B cell (primary cell): ENCODE results near the gene DDX60.

Experiments used
- CTCF ChIP-seq: fragments of 200-600 bp; IDR thresholded peaks from one replicate; pipeline ENCODE4 v1.8.0; 2022; ENCODE audit warnings: antibody characterized with exemption, mild to moderate bottlenecking
- EZH2 ChIP-seq: IDR thresholded peaks from 2 replicates; pipeline ENCODE4 v1.6.1; 2012; ENCODE audit warnings: borderline replicate concordance, low read depth, mild to moderate bottlenecking, moderate library complexity, low read length; ENCODE audit not compliant: insufficient read depth, poor library complexity, severe bottlenecking

DNA sequence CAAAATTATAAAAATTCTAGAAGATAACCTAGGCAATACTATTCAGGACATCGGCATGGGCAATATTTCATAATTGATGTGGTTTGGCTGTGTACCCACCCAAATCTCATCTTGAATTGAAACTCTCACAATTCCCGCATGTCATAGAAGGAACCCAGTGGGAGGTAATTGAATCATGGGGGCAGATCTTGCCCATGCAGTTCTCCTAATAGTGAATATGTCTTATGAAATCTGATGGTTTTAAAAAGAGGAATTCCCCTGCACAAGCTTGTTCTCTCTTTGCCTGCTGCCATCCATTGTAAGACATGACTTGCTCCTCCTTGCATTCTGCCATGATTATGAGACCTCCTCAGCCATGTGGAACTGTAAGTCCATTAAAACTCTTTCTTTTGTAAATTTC is 77.7 kb downstream of the DDX60 start:
- TF ChIP-seq CTCF (no peak), EZH2 (no peak)
